Measurements from ENCODE around the gene SMAD3.
"Not testable (repeated sequence)": the region's sequence is repeated elsewhere in the genome, so short reads cannot be mapped to it uniquely, and the experiment has no call there.

SMAD3 gene

DNA sequence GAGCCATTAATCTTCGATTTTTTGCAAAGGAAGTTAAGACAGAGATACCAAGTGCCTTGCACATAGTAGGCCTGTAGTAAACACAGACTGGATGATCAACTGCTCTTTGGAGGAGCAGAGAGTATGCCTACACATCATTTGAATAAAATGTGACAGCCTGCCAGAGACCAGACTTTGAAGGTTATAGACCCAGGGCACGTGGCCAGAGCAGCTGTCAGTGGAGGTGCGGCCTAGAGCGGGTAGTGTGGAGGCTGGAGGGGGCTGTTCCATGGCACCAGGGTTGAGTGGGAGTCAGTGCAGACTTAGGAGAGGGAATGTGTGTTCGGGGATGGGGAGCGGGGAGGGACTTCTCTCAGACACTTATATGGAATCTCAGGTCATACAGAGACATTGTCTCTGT, 80.8 kb downstream of the SMAD3 start:
- DNase-seq = no peak

DNA sequence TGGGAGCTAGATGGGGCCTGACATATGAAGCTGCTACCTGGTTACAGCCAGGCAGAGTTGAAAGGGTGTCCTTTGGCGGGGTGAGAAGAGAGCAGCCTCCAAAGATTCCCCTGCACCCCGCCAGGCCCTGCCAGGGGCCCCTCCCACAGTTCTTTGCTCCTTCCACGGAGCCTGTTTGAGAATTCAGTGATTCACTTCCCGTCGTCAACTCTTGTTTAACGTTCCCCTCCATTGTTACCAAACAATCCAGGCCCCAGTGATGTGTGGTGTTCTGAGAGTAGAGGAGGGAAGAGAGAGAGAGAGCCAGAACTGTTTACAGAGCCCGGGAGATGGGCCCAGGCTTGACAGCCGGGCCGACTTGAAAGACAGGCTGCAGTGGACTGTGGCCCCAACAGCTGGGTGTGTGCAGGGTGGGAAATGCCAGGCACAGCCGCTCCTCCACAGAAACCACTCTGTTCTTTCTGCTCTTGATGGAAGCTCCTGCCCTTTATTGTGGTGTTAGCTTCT, 81.5 kb downstream of the SMAD3 start:
- no peak for DNase-seq

DNA sequence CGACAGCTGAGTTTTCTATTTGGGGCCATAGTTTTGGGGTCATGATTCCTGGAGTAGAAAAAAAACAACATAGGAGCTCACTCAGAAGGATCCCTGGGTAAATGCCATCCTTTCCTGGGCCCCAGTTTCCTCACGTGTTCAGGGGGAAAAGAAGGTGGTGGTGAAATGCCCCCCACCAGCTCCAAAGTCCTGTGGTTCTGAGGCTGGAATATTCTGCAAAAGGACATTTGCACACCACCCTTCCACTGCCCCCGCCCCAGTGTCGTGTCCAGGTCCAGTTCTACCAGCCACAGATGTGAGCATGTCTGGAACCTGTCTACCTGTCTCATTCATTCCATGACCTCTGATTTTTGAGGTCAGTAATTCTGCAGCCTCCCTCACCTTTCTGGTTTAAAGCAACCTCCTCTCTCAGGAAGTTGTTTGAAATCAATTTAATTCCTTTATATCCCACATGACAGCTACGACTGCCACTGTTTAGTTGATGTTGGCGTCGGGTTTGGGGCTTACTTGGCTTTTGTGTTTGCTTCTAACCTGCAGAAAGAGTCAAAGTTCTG, 82.1 kb downstream of the SMAD3 start:
- DNase-seq = no peak

DNA sequence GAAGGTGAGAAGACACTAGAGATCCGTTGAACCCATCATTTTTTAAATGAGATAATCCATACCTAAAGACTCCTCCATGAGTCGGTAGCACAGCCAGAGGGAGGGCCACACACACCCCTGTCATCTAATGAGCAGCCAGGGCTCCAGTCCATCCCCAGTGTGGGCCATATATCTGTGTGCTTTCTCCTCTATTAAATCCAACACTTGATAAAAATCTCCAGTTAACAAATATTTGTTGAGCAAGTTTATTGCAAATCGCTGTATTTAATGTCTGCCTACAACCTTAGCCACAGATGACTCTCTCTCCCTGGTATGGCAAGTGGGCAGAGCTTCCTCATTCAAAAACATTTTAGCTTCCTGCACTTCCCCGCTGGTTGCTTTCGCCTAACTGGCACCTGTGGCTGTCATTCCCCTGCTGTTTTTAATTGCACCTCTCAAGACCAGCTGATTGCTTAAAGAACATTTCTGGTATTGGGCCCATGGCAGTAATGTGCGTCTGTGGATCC, 82.8 kb downstream of the SMAD3 start:
- DNase-seq = no peak

DNA sequence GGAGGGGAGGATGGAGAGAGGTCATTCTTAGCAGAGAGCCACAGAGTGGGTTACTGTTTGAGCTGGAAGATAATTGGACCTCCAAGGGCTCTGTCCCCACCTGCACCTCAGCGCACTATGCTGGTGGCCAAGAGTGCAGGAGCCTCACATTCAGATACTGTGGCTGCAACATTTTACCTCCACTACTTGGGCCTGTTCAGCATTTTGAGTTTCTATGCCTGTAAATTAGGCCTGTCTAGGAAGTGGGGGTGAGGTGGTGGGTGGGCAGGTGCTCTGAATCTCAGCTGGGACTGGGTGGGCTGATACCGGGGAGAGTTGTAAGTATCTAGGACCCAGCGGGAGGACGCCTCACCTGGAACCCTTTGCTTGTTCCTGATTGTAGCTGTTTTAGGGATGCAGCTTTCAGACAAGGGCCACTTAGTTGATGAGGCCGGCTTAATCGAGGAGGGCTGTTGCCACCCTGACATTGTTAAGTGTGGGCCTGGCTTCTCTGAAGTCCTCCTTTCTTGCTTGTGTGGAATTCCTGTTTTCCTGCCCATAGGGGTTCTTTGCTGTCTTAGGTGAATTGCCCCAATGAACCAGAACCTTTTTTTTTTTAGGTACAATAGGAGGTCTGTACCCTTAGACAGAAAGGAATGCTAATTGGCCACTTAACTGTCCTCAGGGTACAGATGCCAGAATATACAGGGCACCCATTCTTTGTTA, 83.8 kb downstream of the SMAD3 start:
- no peak for DNase-seq

DNA sequence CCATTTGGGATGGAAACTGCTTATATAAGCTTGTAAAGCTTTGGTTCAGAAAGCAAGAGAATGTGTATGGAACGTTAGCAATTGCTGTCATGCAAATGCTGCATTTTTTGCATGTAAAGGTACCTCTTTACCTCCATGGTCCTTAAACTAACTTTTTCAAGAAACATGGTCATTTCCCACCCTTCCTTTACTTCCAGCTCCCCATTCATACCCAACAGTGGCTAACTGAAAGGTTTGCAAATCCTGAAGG, 84.3 kb downstream of the SMAD3 start:
- no peak for DNase-seq

DNA sequence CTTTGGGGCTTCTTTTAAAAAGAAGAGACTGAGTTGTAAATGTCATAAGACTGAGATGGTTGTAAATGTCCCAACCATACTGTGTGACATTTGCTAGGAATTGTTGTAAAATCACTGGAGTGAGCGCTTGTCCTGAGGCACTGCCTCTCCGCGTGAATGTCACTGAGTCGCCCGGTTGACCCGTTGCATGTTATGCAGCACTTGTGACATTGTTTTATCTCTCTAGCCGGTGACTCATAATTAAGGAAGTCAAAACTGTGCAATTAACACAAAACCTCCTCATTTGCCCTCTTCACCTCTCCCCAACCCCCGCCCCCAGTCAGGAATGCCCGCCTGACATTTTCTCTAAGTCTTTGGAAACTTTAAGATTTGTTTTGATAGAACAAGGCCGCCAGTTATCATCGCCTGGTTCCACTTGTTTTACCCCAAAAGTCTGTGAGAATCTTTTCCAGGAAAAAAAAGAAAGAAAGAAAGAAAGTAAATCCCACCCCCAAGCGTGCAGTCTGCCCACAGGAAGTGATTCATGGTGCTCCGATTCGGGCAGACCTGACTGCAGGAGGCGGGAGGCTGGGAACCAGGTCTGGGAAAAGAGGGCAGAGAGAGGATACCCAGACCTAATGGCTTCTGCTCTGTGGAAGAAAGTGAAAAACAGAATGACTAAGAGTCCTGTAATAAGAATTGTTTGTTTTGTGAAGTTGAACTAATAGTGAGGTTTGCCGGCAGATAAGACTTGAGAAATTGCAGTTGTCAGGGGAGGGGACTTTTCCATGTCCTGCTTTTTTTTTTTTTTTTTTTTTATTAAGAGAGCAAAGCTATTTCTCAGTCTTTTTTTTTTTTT, 84.8 kb downstream of the SMAD3 start:
- peak; percentile 52 for DNase-seq

- DNase-seq = no peak
These were observed 87.0 kb downstream of the SMAD3 start for GRCh38 chr15:67152429-67152828.

DNA sequence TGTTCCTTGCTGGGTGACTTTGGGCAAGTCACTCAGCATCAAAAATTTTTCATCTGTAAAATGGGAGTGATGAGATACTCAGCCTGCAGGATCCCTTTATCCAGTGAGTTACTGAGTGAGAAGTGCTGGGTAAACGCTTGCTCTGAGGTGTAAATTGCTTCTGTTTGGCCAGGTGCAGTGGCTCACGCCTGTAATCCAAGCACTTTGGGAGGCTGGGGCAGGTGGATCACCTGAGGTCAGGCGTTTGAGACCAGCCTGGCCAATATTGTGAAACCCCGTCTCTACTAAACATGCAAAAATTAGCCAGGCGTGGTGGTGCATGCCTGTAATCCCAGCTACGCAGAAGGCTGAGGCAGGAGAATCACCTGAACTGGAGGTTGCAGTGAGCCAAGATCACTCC, 87.6 kb downstream of the SMAD3 start:
- DNase-seq = not testable (repeated sequence)

GRCh38 chr15:67154249-67154648, 88.8 kb downstream of the SMAD3 start:
- DNase-seq = no peak

- DNase-seq = no peak
These were observed 91.0 kb downstream of the SMAD3 start for GRCh38 chr15:67156426-67156825.

DNA sequence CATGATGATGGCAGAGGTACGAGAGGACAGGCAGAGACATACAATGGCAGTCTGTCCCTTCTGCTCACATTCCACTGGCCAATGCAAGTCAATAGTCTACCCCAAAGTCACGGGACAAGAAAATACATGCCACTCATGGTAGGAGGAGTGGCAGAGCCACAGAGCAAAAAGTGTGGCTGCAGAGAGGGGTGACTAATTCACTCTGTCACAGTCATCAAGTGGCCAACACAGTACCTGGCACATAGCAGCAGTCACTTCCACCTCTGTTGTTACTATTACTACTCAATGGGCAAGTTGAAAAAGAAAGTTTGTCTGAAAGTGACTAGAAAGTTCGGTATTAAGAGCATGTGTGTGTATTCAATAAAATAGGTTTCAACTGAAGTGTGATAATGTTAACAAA, 91.4 kb downstream of the SMAD3 start:
- no peak for DNase-seq

GRCh38 chr15:67157521-67158252, 92.3 kb downstream of the SMAD3 start:
- no peak for DNase-seq

DNA sequence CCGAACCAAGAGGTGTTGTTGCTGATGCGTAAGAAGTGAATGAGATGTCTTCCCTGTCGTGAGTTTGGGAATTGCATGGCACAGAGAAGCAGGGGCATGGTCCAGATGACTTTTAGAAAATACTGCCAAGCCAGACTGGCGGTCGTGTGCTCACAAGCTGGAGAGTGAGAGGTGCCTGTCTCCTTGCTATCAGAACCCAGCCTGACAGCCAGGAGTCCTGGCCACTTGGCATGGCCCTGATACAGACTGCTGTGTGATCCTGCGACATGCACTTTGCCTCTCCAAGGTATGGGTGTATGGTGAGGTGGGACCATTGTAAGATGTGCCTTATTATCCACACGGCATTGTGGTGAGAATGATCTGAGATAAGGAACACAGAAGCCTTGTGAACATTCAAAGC, 93.0 kb downstream of the SMAD3 start:
- no peak for DNase-seq

DNA sequence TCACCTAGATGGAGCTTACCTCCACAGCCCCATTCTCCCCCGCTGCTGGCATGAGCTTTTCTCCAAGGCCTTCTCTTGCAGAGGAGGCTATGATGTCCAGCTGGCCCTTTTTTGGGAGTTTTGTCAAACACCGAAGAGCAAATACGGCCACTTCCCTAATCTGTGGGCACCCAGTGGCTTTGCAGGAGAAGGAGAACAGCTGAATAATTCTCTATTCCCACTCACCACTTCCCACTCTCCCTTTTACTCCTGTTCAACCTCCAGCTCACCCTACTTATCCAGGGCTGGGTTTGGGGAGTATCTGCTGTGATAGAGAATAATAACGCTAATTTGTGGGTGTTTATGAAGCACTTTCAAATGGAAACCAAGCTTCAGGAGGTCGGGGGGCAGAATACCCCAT, 96.0 kb downstream of the SMAD3 start:
- no peak for DNase-seq

- DNase-seq = no peak
These were observed 96.5 kb downstream of the SMAD3 start for GRCh38 chr15:67161881-67162280.

DNA sequence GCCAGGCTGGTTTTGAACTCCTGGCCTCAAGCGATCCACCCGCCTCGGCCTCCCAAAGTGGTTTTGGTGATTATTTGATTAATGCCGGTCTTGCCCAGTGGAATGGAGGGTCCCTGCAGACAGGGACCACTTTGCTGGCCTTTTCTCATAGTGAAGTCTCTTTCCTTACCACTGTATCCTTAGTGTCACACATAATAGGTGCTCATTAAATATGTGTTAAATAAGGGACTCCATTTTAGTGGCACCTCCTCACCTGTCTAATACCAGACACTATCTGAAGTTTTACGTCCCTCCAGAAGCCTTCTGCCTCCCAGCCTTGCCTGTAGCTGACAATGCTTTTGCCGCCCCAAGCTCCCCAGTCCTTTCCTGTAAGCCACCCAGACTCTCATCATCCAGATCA, 97.8 kb downstream of the SMAD3 start:
- DNase-seq = no peak

- DNase-seq = no peak
These were observed 99.0 kb downstream of the SMAD3 start for GRCh38 chr15:67164401-67164791.

GRCh38 chr15:67164811-67165253, 99.4 kb downstream of the SMAD3 start:
- no peak for DNase-seq

DNA sequence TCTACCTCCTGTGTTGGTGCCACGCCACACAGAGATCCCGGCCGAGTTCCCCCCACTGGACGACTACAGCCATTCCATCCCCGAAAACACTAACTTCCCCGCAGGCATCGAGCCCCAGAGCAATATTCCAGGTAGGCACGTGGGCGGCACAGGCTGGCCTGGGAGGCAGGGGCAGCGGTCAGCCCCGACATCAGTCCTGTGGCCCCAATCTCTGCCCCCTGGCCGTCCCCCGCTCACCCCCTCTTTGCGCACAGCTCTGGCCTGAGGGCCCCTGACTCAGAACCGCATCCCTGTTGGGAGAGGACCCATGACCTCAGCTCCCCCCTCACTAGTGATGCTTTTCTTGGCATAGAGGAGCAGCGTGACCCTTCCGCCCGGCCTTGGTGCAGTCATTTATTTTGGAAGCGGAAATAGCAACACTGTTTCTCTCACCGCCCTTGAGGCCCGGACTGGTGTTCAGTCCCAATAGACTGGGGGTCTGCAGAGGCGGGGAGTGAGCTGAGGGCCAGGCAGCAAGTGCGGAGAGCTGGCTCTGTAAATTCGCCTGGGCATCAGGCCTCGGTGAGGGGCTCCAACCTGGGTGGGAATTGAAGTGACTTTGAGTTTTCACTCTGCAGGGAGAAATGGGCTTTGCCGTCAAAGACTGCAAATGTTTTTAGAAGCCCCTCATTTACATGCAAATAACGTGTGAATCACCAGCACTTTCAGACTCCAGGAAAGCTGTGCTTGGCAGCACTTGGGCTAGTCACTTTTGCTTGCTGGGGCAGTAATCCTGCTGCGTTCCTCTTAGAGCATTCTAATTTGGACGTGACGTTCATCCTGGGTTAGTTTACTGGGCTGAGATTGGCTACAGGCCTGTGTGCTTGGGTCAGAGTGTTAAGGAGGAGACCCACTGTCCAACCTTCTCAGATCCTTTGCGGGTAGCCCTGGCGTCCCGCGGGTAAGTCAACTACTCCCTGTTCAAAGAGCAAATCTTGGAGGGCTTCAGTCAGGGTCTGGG, 100.2 kb downstream of the SMAD3 start:
- DNase-seq = no peak

DNA sequence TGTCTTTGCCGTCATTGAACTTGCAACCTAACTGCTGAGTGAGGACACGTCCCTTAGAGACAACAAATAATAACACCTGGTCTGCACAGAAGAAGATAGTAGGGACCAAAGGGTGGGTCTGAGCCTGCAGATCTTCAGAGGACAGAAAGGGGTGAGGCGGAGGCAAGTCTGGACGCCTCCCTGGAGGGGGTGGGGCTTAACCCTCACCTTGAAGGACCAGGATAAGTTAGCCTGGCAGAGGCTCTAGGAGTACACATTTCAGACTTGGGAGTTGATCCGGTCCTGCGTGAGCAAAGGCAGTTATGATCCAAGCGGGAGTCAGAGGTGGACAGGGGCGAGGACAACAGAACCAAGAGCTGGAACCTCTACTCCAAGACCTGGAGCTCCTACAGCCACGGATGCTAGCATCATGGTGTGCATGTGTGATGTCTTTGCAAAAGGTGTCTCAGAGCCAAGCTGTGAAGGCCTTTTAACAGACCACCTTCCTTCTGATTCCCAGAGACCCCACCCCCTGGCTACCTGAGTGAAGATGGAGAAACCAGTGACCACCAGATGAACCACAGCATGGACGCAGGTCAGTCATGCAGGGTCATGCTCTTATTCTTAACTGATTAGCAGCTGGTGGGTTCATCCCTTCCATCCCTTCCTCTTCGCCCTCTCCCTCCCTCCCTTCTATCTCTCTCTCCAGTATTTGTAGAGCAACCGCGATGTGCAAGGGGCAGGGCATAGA, 101.0 kb downstream of the SMAD3 start:
- no peak for DNase-seq
